IPS-NIHi7 (cell line): ENCODE results near the gene ARGFX.
A peak's percentile ranks its signal among the peaks of the same experiment; 100 is the strongest.
"Not testable (repeated sequence)": the region's sequence is repeated elsewhere in the genome, so short reads cannot be mapped to it uniquely, and the experiment has no call there.

Experiments
- DNase-seq: peaks from one replicate; pipeline ENCODE4 v3.0.0; 2012; ENCODE audit warnings: mixed read lengths; ENCODE audit errors: extremely low spot score

The ARGFX gene

DNA sequence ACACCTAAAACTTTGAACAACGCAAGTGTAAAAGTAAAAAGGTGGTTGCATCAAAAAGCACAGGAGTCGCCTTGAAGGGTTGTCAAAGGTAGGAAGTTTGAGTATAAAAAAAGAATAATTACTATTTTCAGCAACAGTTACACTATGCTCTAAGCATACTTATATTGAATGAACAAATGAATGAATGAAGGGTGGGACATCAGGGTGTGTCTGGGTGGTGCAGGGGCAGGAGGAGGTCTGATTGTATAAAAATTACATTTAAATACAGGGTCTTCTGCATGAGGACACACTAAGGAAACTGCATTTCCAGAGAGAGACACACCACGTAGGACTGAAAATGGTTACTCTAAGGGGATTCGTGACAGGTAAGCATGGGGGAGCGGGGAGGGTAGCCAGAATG lies at the start of gene ARGFX:
ARGFX (plus strand) TSS at position 301 of the 400 bp plus-strand sequence. CDS start 2,765 bp downstream, outside the sequence.
- DNase-seq, result no peak

DNA sequence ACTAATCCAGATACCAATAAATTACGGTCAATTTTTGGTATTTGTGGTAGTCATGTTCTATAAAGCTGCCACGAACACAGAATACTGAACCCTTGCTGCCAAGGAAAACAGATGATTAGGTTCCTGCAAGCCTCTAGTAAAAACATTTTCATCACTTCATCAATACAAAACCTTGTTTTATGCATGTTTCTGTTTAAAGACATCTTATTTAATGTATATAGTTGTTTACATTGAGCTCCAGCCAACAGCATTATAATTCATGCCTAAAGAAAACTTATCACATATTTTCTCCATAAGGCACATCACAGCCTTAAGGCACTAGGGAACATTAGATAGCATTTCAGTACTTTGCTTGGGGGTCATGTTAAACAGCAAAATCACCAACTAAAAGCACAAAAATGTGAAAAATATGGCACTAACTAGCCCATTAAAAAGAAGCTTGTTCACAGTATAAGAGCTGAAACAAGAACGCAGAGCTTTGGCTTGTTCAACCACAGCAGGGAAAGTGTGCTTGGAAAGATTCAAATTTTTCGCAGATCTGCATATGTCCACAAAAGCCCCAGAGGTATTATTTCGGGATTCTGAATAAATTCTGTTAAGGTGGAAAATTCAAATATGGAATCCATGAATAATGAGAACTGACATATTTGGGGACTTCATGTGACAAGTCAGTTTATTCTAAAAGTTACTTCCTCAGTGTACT lies 49.6 kb upstream of the ARGFX start:
- no peak for DNase-seq

DNA sequence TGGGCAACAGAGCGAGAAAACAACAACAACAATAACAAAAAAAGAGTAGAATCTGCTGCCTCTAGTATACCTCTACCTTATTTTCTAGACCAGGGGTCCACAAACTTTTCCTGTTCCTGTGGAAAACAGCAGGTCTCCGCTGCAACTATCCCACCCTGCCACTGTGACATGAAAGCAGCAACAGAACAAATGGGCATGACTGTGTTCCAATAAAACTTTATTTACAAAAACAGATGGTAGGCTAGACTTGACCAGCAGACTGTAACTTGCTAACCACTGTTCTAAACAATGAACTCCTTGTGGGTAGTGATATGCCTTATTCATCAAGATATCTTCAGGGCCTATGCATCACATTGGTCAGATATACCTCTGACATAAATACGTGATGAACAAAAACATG lies 47.2 kb upstream of the ARGFX start:
- no peak for DNase-seq

DNA sequence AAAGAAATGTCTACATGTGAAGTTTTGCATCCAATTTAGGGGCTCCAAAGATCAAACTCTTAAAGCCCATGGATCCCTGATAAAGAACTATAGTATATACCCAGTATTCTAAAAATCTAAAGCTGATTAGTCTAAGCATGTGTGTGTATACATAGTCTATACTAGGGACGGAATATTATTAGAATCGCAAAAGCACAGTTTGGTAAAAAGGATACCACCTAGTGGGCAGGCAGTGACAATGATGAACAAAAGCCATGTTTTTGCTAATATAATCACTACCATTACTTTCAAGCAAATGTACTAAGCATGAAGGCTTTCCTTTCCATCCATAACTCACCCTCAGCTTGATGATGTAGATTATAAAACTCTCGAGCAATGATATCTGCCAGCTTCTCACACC lies 38.4 kb upstream of the ARGFX start:
- DNase-seq, result no peak

GRCh38 chr3:121531269-121531668 lies 36.5 kb upstream of the ARGFX start:
- DNase-seq, result no peak

DNA sequence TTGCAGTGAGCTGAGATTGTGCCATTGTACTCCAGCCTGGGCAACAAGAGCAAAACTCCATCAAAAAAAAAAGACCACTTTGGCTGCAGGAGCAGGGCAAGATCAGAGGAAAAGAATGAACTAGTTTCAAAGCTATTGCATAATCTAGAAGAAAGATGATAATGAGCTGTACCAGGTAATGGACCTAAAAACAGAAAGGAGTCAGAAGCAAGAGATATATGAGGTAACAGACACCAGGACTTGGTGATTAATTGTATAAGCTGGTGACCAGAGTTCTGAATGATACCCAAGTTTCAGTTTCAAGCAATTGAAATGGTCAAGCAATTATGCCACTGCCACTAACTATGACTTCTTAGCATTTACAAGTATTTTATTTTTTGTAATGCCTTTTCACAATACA lies 24.8 kb upstream of the ARGFX start:
- DNase-seq, result no peak

GRCh38 chr3:121545049-121545573 lies 22.6 kb upstream of the ARGFX start:
- peak; percentile 20 for DNase-seq

DNA sequence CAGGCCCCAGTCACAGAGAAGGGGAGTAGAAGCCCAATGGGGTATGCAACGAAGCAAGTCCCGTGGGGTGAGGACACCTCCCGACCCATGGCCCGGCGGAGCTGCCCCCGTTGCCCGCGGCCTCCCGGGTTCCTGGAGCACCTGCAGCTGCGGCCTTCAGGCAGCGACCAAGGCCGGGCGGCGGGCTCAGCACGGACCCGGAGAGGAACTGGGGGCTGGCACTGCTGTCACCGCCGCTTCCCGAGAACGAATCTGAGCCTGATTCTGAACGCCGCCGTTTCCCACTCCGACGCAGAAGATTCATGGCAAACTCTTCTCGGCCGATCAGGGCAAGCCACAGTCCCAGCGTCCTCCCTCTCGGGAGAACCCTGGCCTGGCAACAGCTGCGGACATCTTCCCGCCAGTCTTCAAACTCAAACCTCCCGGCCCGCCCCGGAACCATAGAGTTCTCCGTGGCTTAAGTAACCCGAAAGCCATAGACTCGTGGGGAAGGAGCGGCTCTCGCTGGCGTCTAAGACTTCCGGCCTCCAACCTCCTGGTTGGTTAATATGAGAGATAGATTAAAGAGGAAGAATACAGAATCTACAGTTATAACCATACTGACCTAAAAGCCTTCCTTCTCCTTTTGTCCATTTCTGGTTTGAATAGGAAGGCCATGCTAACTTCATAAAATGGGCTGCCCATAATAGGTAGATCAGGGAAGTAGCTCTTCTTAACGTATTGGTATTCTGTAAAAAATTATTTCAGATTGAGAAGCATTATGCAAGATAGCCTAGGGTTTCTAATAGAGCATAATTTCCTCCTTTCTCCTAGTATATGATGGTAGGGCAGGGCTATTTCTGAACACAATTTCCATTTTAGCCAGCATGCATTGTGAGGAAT lies 21.9 kb upstream of the ARGFX start, which contains the start of gene POLQ:
POLQ (minus strand) TSS at position 415 of the 882 bp plus-strand sequence; CDS start at position 304, 111 bp downstream.
- DNase-seq, result peak; percentile 89

- DNase-seq, result peak; percentile 12
Measured at GRCh38 chr3:121552379-121552778, 15.4 kb upstream of the ARGFX start.

- no peak for DNase-seq
Measured at GRCh38 chr3:121552797-121553196, 15.0 kb upstream of the ARGFX start.

DNA sequence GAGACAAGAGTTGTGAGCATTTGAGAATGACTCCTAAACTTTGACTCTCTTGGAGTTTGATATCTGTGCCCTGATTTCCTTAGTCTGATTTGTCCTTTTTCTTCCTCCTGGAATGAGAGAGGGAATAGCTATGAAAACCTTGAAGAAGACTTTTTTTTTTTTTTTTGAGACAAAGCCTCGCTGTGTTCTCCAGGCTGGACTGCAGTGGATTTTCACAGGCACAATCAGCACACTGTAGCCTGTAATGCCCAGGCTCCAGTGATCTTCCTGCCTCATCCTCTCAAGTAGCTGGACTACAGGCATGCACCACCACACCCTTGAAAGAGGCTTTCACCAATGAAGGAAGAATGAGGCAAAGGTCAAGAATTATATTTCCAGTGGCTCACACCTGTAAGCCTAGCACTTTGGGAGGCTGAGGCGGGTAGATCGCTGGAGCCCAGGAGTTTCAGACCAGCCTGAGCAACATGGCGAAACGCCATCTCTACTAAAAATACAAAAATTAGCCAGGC lies 10.3 kb upstream of the ARGFX start:
- no peak for DNase-seq

GRCh38 chr3:121562148-121562547 lies 5.6 kb upstream of the ARGFX start:
- DNase-seq, result peak; percentile 16

DNA sequence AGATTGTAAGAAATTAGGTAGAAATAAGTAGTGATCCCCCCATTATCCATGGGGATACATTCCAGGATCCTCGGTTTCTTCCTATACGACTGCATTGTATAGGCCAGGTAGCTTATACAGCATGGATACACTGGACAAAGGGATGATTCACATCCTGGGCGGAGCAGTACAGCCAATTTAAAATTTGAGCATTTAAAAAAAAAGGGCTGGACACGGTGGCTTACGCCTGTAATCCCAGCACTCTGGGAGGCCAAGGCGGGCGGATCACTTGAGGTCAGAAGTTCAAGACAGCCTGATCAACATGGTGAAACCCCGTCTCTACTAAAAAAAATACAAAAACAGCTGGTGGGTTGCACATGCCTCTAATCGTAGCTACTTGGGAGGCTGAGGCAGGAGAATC lies 976 bp upstream of the ARGFX start:
- DNase-seq, result no peak

DNA sequence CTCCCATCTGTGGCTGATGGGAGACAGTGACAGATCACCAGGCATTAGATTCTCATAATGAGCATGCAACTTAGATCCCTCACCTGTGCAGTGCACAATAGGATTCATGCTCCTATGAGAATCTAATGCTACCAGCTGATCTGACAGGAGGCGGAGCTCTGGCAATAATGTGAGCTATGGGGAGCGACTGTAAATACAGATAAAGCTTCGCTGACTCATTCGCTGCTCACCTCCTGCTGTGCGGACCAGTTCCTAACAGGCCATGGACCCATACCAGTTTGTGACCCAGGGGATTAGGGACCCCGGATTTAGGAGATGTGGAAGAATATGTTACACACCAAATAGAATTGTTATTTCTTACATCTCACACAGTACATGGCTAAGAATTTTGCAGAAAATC lies 6.7 kb downstream of the ARGFX start:
- peak; percentile 16 for DNase-seq

DNA sequence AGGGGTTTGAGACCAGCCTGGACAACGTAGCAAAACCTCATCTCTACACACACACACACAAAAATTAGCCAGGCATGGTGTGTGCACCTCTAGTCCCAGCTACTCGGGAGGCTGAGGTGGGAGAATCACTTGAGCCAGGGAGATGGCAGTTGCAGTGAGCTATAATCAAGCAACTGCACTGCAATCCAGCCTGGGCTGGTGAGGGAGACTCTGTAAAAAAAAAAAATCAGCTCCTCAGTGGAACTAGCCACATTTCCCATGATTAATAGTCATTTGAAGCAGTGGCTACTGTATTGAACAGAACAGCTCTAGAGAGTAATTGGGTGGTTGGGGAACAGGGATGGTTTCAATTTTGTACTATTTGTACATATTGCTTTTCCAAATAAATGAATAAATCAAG lies 13.9 kb downstream of the ARGFX start:
- no peak for DNase-seq

DNA sequence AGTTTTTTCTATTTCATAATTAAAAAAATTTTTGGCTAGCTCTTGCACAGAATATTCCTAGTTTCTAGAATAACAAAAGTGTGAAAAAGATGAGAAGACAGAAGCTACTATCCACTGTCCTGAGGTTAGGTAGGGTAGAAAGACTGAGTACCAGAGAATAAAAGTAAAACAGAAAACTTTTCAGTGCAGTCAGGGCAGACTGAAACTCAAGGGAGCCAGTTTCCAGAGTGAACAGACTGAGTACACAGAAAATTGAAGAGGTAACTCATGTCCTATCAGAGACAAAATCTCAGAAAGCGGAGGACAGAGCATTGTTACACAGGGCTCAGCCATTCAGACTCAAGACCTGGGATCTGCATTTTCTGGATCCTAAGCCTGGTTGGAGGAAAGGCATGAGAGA lies 16.7 kb downstream of the ARGFX start:
- DNase-seq, result no peak

DNA sequence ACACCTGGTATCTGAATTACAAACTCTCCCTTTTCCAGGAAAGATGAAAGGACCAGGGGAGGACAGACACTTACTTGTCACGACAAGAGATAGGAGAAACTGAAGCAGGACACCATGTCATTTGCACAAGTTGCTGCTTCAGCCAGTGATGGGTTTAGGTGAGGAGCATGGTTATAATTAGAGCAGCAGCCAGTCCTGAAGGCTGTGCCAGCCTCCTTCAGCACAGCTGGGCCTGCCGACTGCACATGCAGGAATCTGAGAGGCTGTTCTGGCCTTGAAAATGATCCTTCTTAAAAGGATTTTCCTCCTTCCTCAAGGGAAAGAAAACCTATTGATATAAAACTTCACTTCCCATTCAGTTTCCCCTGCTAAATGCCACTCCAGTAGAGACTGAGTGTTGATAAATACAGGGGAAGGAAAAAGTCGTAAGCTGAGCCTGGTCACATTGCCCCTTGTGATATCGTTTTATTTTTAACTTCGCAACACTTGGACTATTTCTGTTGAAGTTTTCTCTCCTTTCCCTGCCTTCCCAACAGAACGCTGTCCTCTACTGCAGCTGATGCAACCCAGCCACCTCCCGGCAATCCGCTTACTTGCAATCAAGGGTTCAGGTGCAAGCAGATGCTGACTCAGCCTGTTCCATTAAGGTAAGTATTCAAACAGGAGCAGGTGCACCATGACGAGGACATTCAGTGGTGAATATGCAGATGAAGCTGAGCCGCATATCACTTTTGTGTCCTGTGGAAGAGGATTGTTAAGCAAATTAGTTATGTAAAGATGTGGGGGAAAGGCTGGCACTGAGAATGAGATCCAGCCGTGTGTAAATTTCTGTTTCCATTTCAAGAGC lies 25.3 kb downstream of the ARGFX start, which contains the start of gene FBXO40:
FBXO40 (plus strand) TSS at position 524 of the 847 bp plus-strand sequence. CDS start 27,197 bp downstream, outside the sequence.
- DNase-seq, result peak; percentile 69

GRCh38 chr3:121593806-121594205 lies 26.1 kb downstream of the ARGFX start:
- not testable (repeated sequence) for DNase-seq

GRCh38 chr3:121594850-121595249 lies 27.1 kb downstream of the ARGFX start:
- no peak for DNase-seq

DNA sequence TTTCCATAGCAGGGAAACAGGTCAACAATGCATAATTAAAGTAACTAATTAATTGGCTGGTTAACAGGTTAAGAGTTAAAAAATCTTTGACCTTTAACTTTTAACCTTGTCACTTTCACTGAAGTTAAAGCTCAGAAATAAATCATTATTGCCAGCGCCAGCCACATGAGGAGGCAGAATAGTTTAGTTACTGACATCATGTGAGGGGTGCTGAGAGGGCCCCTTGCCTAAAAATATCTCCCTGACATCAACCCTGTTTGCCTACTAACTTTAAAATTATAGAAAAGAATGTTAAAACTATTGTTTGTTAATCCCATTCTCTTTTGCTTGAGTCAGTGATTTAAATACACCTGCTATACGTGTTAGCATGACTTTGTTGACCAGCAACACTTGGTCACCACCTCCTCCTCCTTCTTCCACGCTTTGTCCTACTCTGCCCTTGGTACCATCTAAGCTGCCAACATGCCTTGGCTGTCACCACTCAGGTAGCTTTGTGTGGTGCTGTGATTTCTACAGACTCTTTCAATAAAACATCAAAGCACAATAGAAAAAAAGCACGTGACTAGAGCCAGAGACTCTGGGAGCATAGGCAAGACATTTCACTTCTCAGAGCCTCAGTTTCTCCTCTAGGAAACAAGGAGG lies 28.1 kb downstream of the ARGFX start:
- DNase-seq, result no peak

- DNase-seq, result no peak
Measured at GRCh38 chr3:121598564-121598963, 30.8 kb downstream of the ARGFX start.
